ENCODE data around the gene HOTAIR. TPM values are rescaled to one million over a fixed set of nuclear protein-coding genes. Genes with fewer than 3 reads are reported as not detected.

Gene HOTAIR
- polyA plus RNA-seq, 1 donor from 2014 or later: not detected

DNA sequence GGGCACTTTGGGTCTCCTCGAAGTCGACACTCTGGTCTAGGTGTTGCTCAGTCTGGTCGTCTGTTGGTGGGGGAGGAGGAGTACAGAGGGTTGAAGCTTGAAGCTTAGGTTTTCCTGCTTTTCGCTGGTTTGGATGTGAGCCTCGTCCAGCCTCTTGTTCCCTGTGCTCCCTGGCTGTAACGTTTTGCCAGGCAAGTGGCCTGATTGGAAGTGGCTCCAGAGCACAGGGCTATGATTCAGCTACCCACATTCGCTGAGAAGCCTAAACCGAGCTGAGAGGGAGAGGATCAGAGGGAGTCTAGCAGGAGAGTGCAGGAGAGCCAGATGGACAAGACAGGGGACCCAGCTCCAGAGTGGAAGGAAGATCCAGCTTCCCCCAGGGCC, 16.3 kb upstream of the HOTAIR start:
- Histone ChIP-seq H3K9ac (ENCODE audit: low read length) (no peak overlapping the region), H2AFZ (ENCODE audit: low read depth, low read length) (no peak overlapping the region), H3K4me2 (ENCODE audit: low read length) (no peak overlapping the region), H3K36me3 (ENCODE audit: insufficient read depth, low read length) (no peaks in the 10 kb centered on the region), H3K27ac (ENCODE audit: low read length) (no peak overlapping the region), H3K4me3 (ENCODE audit: low read length) (no peak overlapping the region), H3K79me2 (replicated peaks; ENCODE audit: insufficient read depth, low read length) (no peaks in the 10 kb centered on the region), H3K27me3 (ENCODE audit: insufficient read depth, low read depth, low read length) (peaks cover 100% of the 10 kb centered on the region), H3K9me3 (ENCODE audit: low read length) (no peaks in the 10 kb centered on the region), H4K20me1 (ENCODE audit: insufficient read depth) (no peaks in the 10 kb centered on the region), H3K9me2 (ENCODE audit: insufficient read depth, low read length) (no peaks in the 10 kb centered on the region), H3F3A (ENCODE audit: insufficient read depth, low read length, poor library complexity, severe bottlenecking) (no peaks in the 10 kb centered on the region)
- TF ChIP-seq POLR2AphosphoS5 (IDR thresholded peaks at IDR 0.05): no peak
- no peak for TF ChIP-seq EP300 (conservative IDR thresholded peaks at IDR 0.05; ENCODE audit: poor library complexity, severe bottlenecking)
- TF ChIP-seq, protein P1, sequence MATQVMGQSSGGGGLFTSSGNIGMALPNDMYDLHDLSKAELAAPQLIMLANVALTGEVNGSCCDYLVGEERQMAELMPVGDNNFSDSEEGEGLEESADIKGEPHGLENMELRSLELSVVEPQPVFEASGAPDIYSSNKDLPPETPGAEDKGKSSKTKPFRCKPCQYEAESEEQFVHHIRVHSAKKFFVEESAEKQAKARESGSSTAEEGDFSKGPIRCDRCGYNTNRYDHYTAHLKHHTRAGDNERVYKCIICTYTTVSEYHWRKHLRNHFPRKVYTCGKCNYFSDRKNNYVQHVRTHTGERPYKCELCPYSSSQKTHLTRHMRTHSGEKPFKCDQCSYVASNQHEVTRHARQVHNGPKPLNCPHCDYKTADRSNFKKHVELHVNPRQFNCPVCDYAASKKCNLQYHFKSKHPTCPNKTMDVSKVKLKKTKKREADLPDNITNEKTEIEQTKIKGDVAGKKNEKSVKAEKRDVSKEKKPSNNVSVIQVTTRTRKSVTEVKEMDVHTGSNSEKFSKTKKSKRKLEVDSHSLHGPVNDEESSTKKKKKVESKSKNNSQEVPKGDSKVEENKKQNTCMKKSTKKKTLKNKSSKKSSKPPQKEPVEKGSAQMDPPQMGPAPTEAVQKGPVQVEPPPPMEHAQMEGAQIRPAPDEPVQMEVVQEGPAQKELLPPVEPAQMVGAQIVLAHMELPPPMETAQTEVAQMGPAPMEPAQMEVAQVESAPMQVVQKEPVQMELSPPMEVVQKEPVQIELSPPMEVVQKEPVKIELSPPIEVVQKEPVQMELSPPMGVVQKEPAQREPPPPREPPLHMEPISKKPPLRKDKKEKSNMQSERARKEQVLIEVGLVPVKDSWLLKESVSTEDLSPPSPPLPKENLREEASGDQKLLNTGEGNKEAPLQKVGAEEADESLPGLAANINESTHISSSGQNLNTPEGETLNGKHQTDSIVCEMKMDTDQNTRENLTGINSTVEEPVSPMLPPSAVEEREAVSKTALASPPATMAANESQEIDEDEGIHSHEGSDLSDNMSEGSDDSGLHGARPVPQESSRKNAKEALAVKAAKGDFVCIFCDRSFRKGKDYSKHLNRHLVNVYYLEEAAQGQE (IDR thresholded peaks at IDR 0.05; ENCODE audit: borderline replicate concordance): no peak
- no peak for TF ChIP-seq CTCF (IDR thresholded peaks at IDR 0.05; ENCODE audit: poor library complexity, severe bottlenecking)
- TF ChIP-seq RAD21 (conservative IDR thresholded peaks at IDR 0.05): no peak
- TF ChIP-seq EZH2 (IDR thresholded peaks at IDR 0.05; ENCODE audit: borderline replicate concordance, insufficient read depth, low read length, poor library complexity, severe bottlenecking): no peak

- no peak overlapping the region for H2AFZ ChIP-seq (ENCODE audit: low read depth, low read length)
- H3K4me3 ChIP-seq (ENCODE audit: low read length): no peak overlapping the region
- peaks cover 100% of the 10 kb centered on the region for H3K27me3 ChIP-seq (ENCODE audit: insufficient read depth, low read depth, low read length)
- no peaks in the 10 kb centered on the region for H3K79me2 ChIP-seq (replicated peaks; ENCODE audit: insufficient read depth, low read length)
- no peaks in the 10 kb centered on the region for H3K9me3 ChIP-seq (ENCODE audit: low read length)
- no peaks in the 10 kb centered on the region for H3F3A ChIP-seq (ENCODE audit: insufficient read depth, low read length, poor library complexity, severe bottlenecking)
- H3K9me2 ChIP-seq (ENCODE audit: insufficient read depth, low read length): no peaks in the 10 kb centered on the region
- TF ChIP-seq MXI1 (conservative IDR thresholded peaks at IDR 0.05; ENCODE audit: poor library complexity, severe bottlenecking): no peak
- H4K20me1 ChIP-seq (ENCODE audit: insufficient read depth): no peaks in the 10 kb centered on the region
- H3K36me3 ChIP-seq (ENCODE audit: insufficient read depth, low read length): no peaks in the 10 kb centered on the region
- no peak overlapping the region for H3K27ac ChIP-seq (ENCODE audit: low read length)
- no peak overlapping the region for H3K4me2 ChIP-seq (ENCODE audit: low read length)
- H3K9ac ChIP-seq (ENCODE audit: low read length): no peak overlapping the region
These were observed 15.7 kb upstream of the HOTAIR start for GRCh38 chr12:53990311-53991076.
